ENCODE results near the gene RABAC1. TPM values are rescaled to one million over a fixed set of nuclear protein-coding genes. Genes with fewer than 3 reads are reported as not detected.

RABAC1 gene
- total RNA-seq, 1 experiment from 2014 or later: 66.3 TPM

GRCh38 chr19:41997121-41997850 lies 38.2 kb upstream of the RABAC1 start:
- ChIA-PET RAD21 (ENCODE audit: low non-redundant PET in 1 of 2, low total read pairs in 2 of 2, uncharacterized antibody in 2 of 2, unreplicated experiment in 2 of 2) (interaction anchor here in 1 of 2 experiments (0.5 kb wide), 1 partner anchor 34 kb away, joined by 3 read pairs; no protein-coding TSS in a partner anchor), CTCF (interaction anchor here (0.6 to 1.8 kb wide), 7 partner anchors 26 to 124 kb away, joined by 3 to 7 read pairs (median 4); partner anchors contain the start of gene RABAC1), POLR2A (no interaction called here)
- H3K27me3 ChIP-seq (ENCODE audit: insufficient read depth, low read length): peaks cover 24% of the 10 kb centered on the region; the same call in 1 of the 2 replicates
- no peaks in the 10 kb centered on the region for H4K20me1 ChIP-seq (ENCODE audit: insufficient read depth)
- intact Hi-C loops (cut with micrococcal nuclease): loop anchor here (10.0 kb wide), 1 partner anchor 98 kb away; no protein-coding TSS in a partner anchor
- ATAC-seq (no peak), DNase-seq (ENCODE audit: low read depth, low spot score) (no peak)
- no peaks in the 10 kb centered on the region for H3K36me3 ChIP-seq (ENCODE audit: control insufficient read depth in 1 of 2, insufficient read depth in 2 of 2, low read length in 2 of 2)
- no peak overlapping the region for H3K27ac ChIP-seq (ENCODE audit: low read depth, low read length)
- TF ChIP-seq ZBTB33 (IDR thresholded peaks at IDR 0.05; ENCODE audit: extremely low read depth, insufficient replicate concordance, low read length): no peak
- peak; percentile 79 for TF ChIP-seq REST (IDR thresholded peaks at IDR 0.05; ENCODE audit: low read depth)
- peaks cover 4 to 21% of the 10 kb centered on the region in 2 experiments; a peak in 3 of 4 replicates for H3K4me1 ChIP-seq (ENCODE audit: control insufficient read depth in 1 of 2, insufficient read depth in 2 of 2, low read length in 2 of 2)
- no peaks in the 10 kb centered on the region for H3K9me2 ChIP-seq (ENCODE audit: insufficient read depth)
- H3K9me3 ChIP-seq (ENCODE audit: control insufficient read depth in 1 of 2, insufficient read depth in 1 of 2, low read depth in 1 of 2, low read length in 2 of 2): no peaks in the 10 kb centered on the region
- H3K4me2 ChIP-seq (ENCODE audit: low read length): peak overlapping the region; percentile 35
- H2AFZ ChIP-seq (ENCODE audit: low read depth, low read length, poor library complexity, severe bottlenecking): no peak overlapping the region
- BruUV-seq (replicated peaks): no TSS peak
- H3K9ac ChIP-seq (ENCODE audit: low read length): no peak overlapping the region
- H3K79me2 ChIP-seq (ENCODE audit: insufficient read depth, low read length): no peaks in the 10 kb centered on the region
- no peak overlapping the region for H3K4me3 ChIP-seq (replicated peaks in 1 of 2; ENCODE audit: low read depth in 1 of 2, low read length in 2 of 2)

All from HCT116 (cell line).